EH (cell line): Measurements from ENCODE around the gene GLIPR1.
A peak's percentile ranks its signal among the peaks of the same experiment; 100 is the strongest.
"Not testable (repeated sequence)": the region's sequence is repeated elsewhere in the genome, so short reads cannot be mapped to it uniquely, and the experiment has no call there.

ENCODE experiments used
- DNase-seq: peaks from one replicate; pipeline ENCODE4 v3.0.0-alpha.2; 2015; ENCODE audit warnings: low read depth

Gene GLIPR1

DNA sequence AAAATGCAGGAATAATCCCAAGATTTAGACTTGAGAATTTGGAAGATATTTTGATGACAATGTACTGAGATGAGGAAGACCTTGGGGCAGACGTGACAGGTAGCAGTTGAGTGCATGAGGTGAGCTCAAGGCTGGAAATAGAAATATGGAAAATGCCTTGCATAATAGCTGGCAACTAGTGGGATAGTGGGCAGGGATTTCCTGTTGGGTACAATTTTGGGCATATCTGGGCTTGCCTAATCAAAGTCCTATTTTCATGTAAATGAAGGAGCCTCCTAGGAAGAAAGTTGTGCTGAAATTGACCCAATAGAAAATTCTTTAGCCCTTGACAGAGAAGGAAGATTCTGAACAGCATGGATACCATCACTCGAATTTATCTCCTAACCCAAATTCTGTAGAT, 6.4 kb upstream of the GLIPR1 start:
- DNase-seq, result no peak

DNA sequence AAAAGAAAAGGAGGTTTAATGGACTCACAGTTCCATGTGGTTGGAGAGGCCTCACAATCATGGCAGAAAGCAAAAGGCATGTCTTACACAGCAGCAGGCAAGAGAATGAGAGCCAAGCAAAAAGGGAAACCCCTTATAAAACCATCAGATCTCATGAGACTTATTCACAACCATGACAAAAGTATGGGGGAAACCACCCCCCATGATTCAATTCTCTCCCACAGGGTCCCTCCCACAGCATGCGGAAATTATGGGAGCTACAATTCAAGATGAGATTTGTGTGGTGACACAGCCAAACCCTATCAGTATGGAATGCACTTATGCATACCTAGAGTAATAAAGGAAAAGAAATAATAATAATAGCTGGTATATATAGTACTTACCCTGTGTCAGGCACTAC, 4.5 kb upstream of the GLIPR1 start:
- no peak for DNase-seq

DNA sequence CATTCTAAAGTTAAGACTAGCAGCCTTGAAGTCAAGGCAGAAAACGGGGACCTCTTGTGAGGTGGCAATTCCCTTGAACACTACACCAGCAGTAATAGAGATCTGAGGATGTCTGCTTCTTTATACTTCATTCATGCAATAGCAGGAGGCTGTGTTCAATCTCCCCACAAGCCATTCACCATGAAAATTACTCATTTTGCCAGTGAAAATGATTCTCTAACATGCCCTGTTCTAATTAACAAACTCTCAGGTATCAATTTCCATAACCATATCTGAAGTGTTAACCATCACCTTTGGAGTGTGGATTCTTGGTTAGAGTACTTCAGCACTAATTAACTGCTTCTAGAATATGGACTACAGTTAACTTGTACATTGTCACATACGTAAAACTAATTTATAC, 3.4 kb upstream of the GLIPR1 start:
- no peak for DNase-seq

DNA sequence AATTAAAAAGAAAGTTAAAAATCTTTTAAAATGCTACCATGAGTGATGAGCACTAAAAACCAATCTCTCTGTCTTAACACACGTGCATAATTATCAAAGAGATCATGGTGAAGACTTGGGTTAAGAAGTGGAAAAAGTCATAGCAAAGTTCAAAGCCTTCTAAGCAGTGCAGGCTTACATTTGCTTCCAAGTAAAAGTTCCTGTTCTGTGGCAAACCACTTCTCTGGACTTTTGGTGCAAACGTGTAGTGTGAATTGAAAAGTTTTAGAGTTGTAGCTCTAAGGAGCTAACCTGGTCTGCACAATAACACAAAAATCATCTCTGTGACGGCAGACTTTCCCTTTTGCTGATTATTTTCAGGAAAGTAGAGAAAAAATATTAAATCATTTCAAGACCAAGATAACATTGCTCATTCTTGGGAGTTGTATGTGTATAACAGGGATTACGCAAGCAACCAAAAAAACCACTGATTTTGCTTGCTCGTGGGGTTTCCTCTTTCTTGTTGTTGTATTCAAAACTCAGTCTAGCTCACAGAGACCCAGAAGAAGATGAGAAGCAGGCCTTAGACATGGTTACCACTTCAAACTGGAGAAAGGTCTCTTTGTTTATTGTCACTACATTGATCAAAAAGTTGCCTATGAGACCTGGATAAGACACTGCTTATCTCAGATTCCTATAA, 2.3 kb upstream of the GLIPR1 start:
- DNase-seq, result peak; percentile 56

DNA sequence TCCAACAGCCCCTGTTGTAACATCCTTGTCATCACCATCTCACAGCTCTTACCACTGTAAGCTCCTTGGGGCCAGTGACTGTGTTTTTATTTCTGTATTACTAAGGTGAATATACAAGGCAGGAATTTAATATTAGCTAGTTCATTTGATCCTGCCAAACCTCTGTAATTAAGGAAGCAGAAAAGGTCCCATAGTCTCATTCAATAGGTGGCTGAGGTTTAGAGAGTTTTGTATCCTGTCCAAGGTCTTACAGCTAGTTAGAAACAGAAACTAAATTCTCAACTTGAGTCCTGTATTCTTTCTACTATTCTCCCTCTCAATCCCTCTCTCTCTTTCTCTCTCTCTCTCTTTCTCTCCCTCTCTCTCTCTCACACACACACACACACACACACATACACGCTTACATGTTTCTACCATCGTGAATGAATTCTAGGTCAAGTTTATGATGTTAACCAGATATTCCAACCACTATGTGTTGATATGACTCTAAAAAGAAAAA, 543 bp upstream of the GLIPR1 start:
- DNase-seq, result peak; percentile 79

DNA sequence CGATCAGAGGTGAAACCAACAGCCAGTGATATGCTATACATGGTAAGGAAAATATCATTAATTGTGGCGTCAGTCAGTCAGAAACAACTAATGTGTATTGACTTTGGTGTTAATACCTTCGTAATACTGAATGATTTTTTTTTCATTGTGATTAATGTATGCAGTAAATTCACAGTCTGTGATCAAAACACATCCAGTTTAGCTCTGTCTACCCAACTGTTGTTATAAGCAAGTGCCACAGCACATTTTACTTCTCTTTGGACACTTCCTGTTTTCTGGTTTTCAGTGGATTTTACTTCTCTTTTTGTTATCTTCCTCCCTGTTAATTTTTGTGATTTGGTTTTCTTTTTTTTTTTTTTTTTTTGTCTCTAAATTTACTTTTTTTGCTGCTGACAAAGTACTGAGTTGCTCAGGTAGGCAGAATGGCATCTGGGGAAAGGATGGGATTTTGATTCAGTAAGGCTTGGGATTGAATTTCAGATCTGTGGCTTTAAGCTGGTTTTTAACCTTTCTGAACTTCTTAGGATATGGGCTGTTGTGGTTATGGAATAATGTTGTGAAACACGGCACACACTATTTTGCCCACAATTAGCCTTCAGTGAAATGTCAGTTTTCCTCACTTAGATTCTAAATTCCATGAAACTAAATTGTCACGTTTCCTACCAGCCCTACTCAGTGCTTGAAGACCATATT, 604 bp downstream of the GLIPR1 start:
- DNase-seq, result peak; percentile 45

DNA sequence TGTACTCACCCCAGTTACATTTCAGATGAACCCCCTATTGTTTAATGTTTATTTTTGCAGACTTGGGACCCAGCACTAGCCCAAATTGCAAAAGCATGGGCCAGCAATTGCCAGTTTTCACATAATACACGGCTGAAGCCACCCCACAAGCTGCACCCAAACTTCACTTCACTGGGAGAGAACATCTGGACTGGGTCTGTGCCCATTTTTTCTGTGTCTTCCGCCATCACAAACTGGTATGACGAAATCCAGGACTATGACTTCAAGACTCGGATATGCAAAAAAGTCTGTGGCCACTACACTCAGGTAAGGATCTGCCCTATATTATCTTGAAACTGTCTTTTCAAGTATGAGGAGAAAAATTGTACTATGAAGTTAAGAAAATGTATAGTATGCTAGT, 1.2 kb downstream of the GLIPR1 start:
- DNase-seq, result peak; percentile 52

DNA sequence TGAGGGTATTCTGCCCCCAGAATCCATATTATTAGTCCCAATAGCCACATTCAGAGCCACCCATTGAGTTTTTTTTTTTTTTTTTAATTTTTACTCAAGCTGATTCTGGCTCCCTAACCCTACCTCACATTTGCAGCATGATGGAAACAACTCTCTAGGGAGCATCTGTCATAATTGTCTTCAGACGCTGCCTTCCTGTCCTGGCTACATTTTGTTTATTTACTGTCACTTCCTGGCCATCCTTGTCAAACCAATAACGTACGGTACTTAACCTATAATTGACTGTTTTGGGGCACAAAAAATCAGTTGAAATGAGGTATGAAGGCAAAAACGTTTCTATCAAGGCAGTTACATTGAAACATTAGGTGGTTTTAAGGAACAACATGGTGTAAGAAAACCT, 2.1 kb downstream of the GLIPR1 start:
- DNase-seq, result peak; percentile 15

DNA sequence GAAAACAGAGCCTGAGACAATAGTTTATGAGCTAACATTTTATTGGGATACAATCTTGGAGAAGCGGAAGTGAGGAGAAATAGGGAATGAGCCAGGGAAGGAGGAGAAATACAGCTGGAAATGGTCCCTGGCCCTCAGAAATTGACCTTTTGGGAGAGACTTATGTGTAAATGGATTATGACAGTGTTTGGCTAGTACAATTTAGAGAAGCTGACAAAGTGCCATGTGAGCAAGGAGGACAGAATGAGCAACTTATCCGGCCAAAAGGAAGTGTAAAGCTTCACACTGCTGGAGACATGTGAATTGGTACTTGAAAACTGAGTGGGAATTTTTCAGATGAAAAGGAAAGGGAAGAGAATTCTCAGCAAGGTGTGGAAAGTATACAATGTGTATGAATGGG, 2.9 kb downstream of the GLIPR1 start:
- peak; percentile 26 for DNase-seq

DNA sequence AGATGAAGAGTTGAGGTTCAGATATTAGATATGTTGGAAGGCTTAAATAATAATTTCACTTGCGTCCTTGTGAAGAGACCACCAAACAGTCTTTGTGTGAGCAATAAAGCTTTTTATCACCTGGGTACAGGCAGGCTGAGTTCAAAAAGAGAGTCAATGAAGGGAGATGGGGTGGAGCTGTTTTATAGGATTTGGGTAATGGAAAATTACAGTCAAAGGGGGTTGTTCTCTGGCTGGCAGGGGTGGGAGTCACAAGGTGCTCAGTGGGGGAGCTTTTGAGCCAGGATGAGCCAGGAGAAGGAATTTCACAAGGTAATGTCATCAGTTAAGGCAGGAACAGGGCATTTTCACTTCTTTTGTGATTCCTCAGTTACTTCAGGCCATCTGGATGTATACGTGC, 3.9 kb downstream of the GLIPR1 start:
- not testable (repeated sequence) for DNase-seq

DNA sequence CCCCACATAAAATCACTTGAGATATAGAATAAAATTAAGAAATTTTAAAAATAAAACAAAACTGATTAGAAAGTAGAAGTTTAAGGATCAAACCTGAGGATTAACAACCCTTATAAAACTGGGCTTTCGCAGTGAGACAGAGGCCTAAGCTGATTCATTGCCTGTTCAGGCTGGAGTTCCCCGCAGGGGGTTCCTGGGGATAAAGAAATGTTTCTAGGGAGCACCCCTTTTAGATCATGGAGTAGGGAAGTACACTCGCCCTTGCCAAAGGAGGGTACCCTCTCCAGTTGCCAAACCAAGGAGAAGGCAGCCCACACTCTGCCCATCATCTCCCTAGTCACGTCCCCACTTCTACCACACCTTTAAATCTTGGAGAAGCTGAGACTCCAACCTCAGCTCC, 6.8 kb downstream of the GLIPR1 start:
- DNase-seq, result no peak

DNA sequence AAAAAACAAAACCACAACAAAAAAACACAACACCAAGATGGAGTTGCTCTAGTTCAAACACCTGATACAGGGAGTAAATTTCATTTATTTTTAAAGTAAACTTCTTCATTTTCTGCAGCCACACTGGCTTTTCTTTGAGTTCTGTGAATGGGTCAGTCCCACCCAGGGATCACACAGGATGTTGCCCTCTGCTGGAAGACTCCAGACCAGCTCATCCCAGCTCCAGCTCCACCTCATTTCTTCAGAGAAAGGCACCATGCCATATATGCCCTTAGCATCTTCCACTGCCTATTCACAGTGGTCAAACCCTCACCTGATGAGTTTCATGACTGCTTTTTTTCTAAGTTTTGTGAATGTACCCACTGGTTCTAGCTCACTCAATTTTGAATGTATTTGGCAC, 8.0 kb downstream of the GLIPR1 start:
- peak; percentile 62 for DNase-seq

DNA sequence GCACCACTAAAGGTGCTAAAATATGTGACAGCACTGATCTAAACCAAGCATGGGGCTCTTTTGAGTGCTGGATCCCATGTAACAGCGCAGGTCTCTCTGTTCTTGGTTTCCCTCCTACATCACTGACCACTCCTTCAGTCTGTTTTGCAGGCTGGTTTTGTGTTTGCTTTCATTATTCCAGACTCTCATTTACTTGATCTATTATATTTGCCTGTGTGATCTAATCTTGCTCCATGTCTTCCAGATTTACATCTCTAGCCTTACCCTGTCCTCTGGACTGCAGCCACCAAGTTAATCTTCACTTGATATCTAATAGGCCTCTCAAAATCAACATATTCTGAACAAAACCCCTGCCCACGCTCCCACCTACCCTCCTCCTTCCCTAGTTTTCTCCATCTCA, 8.6 kb downstream of the GLIPR1 start:
- no peak for DNase-seq

DNA sequence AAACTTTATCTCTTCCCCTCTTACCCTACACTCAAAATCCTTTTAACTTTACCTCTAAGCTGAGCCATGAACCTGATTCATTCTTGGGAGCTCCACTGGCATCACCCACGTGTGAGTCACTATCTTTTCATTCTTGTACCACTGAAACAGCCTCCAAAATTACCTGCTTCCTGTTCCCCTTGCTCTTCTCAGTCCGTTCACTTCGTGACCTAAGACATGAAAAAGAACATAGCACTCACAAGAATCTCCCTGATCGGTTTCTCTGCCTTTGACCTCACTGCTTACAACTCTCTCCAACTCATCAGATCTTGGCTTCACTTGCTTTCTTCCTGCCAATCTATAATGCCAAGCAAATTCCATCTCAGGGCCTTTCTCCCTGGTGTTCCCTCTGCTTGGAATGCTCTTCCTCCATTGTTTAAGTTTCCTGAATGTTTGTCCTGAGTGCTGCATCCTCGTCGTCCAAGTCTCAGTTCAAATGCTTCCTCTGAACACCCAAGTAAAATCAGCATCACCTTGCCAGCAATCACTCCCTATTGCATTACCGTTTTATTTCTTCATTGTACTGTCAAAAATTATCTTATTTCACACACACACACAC, 9.2 kb downstream of the GLIPR1 start:
- DNase-seq, result peak; percentile 66

DNA sequence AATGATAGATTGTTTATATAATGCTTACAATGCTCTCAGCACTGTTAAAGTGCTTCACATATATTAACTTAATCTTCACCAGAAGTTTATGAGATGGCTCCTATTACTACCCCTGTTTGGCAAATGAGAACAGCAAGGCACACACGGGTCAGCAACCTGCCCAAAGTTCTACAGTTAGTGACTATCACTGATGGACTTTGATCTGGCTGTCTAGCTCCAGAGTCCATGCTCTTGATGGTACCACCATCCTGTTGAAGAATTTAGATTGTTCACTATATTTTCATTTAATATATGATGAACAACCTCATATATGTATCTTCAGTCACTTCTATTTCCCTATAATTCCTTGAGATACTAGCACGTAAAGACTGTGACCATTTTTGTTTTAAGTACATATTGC, 10.6 kb downstream of the GLIPR1 start:
- DNase-seq, result no peak

DNA sequence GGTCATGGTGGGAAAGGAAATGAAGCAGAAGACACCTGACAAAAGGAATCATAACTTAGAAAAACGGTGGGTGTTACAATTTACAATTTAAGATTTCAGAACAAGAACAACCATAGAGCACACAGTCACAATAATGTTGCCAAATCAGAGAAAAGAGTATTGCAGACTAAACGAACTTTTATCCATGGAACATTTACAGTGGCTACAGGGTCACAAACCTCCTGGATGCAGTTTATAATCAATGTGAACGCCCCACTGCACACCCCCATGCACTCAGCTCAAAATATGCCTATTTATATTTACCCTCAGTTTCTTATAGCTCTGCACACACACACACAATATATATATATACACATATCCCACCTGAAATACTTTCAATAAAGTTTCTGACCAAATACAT, 22.9 kb downstream of the GLIPR1 start:
- no peak for DNase-seq

DNA sequence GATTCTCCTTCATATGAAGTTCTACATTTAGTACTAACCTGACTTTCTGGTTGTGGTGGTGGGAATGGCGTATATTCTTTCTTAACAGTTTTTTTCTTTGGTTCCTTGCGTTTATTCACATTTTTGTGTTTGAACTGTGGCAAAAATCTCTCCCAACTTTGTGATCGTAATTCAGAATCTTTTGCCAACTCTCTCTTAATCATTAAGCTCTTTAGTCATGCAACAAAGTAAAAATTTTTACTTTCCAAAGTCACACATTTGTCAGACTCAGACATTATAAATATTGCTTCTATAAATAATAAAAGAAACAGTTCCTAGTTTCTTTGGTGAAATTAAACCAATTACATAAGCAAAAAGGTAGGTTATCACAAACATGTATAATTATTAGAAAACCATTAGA, 23.3 kb downstream of the GLIPR1 start:
- DNase-seq, result no peak

DNA sequence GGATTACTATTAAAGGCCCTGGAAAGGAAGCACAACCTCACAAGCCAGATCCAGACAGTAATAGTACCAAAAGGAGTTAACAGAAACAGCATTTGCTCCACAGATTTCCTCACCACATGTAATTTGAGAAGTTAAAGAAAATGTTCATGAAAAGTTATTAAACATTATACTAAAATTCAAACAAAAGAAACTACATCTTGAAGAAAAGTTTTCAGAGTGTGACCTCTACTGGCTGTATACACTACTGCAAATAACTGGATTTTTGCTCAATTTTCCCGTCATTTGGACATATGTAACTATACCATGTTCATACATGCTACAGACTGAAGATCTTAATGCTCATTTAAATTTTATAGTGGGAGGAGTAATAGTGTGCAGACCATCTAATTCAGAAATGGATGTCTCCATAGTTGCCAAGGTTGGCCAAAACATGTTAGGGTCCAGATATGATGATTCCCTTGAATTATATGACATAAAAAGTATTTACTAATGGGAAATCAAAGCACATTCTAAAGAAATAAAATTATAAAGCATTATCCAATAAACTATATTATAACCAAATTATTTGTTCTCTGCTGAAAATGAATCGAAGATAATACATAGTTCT, 25.3 kb downstream of the GLIPR1 start:
- DNase-seq, result peak; percentile 44

DNA sequence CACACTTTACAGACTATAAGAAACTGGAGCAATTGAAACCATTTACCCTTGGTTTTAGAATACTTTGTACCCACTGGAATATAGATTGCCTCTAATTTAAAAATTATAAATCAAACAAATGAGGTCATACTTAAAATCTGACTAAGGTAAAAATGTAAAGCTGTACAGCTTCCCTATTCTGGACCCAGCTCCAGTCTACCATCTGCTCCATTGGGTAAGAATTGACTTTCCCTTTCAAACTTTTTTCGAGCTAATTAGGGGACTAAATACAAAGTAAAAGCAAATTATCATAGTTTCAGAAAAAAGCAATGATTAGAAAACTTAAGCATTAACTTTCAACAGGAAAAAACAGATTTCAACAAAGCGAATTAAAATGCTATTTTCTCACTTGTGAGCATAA, 26.5 kb downstream of the GLIPR1 start:
- no peak for DNase-seq

DNA sequence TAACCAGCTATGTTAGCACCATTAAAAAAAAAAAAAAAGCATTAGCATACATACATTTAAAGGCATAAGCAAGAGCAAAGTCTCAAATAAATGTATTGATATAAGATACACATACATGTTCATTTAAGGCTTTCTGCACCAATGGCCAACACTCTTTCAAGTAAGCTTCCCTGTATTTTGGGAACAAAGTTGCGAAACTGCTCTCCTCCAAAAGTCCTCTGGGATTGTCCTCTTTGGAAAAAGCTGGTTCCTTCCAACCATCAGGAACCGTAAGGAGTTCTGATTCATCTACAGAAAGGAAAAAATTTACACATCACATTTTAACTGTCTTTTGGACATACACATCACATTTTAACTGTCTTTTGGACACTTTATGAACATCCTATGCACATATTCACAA, 27.6 kb downstream of the GLIPR1 start:
- no peak for DNase-seq

DNA sequence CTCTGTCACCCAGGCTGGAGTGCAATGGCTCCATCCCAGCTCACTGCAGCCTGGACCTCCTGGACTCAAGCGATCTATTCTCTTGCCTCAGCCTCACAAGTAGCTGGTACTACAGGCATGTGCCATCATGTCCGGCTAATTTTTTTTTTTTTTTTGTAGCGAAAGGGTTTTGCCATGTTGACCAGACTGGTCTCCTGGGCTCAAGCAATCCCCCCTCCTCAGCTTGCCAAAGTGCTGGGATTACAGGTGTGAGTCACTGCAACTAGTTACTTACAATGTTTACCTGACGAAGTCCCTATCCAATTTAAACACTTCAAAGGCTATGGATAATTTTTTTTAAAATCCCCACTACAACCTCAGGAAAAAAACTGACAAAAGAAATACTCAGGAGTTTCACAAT, 29.1 kb downstream of the GLIPR1 start:
- no peak for DNase-seq

DNA sequence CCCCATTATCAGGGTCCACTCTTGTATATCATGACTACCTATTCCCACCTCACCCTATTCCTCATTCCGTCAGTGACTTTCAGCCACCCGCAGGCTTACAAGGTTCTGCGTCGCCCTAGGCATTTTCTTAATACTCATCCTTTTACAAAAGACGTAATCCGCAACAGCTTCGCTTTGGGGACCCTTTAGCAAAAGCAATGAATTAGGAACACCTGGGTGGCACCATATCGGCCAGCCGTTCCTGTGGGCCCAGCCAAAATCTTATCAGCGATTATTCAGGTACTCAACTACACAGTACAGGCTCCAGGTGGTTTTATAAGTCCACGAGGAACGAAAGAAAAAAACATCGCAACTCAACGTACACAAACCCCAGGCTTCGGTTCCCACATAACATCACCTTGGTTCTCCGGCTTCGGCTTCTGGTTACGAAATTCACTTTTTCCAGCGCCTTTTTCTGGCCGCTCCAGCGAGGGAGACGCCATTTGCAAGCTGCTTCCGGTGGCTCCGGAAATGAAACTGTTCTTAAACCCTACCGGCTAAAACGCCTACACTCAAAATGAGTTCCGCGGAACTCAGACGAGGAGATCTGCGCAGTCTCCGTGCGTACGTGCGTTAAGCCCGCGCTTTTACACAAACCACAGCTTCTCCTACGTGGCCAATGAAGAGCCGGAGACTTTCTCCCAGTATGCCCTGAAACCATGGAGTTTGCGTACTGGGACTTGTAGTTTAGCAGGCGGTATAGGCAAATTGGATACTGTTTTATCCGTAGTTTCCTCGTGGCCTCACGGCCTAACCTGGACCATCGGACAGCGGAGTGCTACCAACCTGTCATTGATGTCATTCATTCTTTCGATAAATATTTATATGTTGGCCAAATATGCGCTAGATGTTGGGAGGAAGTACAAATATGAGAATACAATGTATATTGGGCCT, 30.8 kb downstream of the GLIPR1 start, which contains the start of gene KRR1:
TSS of gene KRR1 (minus strand) at position 494 of the 933 bp plus-strand sequence. CDS start at position 482, 12 bp downstream.
- DNase-seq, result peak; percentile 99
